Myocyte (in vitro differentiated cells): ENCODE measurements around the gene CHCHD4. TPM values are rescaled to one million over a fixed set of nuclear protein-coding genes. Genes with fewer than 3 reads are reported as not detected.
A peak's percentile ranks its signal among the peaks of the same experiment; 100 is the strongest.

ENCODE experiments used
- DNase-seq: peaks from one replicate; pipeline ENCODE4 v3.0.0-alpha.2; 2012; ENCODE audit warnings: low read depth
- total RNA-seq: library from RNA; depleted of rRNA; stranded (reverse); fragments of >200 nt; gene quantifications from 2 replicates; pipeline ENCODE4 v1.2.3, GENCODE V29; 2014

Gene CHCHD4
- total RNA-seq, 1 donor from 2014 or later = 24.0 TPM

DNA sequence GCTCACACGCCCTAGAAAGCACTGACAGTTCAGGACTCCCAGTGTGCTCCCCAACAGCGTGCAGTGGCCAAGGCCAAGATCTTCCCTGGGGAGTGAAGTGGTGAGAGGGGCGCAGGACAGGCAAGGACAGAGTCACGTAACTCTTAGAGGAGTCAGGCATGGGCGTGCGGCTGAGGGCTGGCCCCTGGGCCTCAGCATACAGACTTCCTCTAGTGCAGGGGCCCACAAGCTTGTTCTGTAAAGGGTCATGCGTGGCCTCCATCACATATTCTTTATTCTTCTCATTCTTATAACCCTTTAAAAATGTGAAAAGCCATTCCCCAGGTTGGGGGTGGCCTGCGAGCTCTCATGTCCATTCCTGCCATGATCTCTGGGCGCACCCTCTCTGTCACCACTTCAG is 25.4 kb upstream of the CHCHD4 start:
- no peak for DNase-seq

DNA sequence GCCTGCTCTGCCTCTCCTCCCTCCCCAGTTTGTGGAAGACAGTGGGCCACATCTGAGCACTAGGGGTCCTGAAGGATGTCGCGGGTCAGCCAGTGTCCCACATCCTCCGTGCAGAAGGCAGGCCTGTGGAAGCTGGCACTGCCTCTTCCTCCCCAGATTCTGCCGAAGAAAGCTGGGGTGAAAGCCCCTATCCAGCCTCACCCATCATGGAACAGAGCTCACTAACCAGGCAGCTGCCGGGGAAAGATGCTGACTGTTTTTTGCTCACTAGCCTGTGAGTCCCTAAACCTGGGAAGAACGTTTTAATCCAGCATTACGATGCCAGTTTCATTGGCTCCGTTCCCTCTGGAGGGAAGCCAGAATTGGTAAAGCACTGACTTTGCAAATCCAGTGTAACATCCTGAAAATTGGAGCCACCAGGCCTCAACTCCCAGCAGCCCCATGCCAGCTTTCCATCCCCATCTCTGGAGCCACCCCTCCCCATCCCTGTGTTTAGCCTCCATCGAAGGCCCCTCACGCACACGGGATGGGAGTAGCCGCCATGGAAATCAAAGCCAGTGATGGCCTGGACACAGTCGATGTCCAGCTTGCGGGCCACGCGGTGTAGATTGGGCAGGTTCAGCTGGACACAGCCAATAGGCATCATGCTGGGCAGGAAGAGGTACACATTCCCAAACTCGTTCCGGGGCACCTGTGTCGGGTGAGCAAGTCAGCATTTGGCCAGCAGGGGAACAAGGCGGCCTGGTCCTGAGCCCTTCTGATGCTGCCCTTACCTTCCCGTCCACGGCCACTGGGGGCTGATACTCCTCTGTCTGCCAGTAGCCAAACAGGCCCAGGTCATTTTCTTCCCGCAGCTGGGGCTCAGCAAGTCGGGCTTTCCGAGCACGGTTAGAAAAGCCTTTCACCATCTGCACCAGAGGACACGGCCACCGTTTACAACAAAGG is 23.6 kb upstream of the CHCHD4 start:
- DNase-seq = no peak

DNA sequence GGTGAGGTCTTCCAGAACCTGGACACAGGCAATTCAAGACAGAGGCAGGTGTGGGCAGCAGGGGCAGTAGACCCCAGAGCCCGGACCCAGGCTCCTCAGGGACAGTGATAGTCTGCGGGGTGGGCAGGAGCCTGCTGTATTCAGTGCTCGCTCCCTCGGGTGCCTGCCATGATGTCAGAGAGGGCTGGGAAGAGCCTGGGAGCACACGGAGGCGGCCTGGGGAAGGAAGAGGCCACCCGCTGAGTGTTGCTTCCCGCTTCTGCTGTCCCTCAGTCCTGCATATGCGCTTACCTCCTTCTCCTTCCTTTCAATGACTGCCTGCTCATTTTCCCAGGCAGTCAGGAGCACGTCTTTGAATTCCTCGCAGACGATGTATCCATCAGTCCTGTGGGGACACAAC is 22.9 kb upstream of the CHCHD4 start:
- no peak for DNase-seq

DNA sequence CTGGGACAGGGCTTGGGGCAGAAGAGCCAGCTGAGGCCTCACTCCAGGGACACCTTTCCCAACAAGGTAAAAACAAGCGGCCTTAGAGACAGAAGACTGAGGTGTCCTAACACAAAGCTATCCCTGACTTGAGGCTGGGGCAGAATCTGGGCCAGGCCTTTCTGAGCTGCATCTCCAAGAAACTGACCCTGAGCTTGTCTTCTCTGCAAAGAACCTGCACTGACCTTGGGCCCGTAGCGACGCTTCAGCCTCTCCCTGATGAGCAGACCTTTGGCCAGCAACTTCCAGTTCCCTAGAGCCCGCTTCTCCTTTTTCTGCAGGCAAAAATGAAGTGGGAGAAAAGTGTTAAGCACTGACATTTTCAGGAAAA is 22.4 kb upstream of the CHCHD4 start:
- DNase-seq = no peak

GRCh38 chr3:14146381-14147065 is 21.9 kb upstream of the CHCHD4 start:
- no peak for DNase-seq

- DNase-seq = no peak
Measured at GRCh38 chr3:14145670-14146380, 21.2 kb upstream of the CHCHD4 start.

DNA sequence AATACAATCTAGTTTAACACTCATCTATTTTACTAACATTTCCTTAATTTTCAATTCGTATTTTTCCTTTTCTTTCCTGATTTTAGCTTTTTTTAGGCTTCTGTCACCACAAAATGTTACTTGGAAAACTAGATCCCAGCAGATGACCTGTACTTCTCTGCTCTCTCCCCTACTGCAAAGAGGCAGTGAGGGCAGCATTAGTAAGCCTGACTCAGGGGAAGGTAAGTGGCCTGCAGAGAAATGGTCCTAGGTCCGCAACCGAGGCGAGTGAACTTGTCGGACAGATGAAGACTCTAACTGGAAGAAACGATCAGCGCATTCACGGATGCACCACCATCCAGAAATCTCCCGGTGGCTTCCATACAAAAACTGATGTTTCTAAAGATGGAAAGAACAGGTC is 20.6 kb upstream of the CHCHD4 start:
- no peak for DNase-seq

- DNase-seq = peak; percentile 95
Measured at GRCh38 chr3:14144423-14145075, 19.9 kb upstream of the CHCHD4 start.

- DNase-seq = peak; percentile 79
Measured at GRCh38 chr3:14143271-14144225, 18.9 kb upstream of the CHCHD4 start.

- no peak for DNase-seq
Measured at GRCh38 chr3:14142567-14143270, 18.0 kb upstream of the CHCHD4 start.

DNA sequence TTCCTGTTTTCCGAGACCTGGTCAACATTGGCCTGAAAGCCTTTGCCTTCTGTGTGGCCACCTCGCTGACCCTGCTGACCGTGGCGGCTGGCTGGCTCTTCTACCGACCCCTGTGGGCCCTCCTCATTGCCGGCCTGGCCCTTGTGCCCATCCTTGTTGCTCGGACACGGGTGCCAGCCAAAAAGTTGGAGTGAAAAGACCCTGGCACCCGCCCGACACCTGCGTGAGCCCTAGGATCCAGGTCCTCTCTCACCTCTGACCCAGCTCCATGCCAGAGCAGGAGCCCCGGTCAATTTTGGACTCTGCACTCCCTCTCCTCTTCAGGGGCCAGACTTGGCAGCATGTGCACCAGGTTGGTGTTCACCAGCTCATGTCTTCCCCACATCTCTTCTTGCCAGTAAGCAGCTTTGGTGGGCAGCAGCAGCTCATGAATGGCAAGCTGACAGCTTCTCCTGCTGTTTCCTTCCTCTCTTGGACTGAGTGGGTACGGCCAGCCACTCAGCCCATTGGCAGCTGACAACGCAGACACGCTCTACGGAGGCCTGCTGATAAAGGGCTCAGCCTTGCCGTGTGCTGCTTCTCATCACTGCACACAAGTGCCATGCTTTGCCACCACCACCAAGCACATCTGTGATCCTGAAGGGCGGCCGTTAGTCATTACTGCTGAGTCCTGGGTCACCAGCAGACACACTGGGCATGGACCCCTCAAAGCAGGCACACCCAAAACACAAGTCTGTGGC is 17.1 kb upstream of the CHCHD4 start:
- DNase-seq = no peak

- no peak for DNase-seq
Measured at GRCh38 chr3:14141144-14141543, 16.5 kb upstream of the CHCHD4 start.

DNA sequence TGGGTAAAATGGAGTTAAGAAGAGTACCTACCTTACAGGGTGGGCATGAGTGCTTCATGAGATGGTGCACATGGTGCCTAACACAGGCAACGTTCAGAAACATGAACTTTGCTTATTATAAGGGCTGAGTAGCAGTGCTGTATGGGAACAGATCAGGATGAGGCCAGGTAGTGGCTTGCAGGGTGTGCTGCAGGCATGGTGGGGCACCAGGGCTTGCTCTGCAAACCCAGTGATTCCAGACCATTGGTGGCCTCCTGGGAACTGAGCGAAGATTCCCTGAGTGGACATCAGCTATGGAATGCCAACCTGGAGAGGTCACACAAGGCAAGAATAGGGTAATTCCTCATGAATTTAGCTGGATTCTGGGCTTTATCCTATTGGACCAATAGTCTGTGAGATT is 16.0 kb upstream of the CHCHD4 start:
- no peak for DNase-seq

DNA sequence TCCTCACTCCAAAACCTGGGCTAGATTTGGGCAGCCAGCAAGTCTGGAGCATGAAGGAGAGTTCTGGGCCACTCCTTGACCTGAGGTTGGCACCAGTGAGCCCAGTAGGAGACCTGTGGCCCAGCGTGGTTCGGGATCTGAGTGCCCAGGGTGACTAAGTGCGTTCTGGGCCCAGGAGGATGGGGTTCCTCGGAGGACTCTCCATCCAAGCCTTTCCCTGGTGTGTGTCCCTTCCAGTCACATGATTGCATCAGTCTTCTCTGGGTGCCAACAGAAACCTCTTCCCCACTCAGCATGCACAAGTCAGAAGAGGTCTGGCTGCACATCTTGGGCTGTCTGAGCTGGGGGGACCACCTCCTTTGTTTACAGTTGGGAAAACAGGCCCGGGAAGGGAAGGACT is 15.1 kb upstream of the CHCHD4 start:
- DNase-seq = no peak

DNA sequence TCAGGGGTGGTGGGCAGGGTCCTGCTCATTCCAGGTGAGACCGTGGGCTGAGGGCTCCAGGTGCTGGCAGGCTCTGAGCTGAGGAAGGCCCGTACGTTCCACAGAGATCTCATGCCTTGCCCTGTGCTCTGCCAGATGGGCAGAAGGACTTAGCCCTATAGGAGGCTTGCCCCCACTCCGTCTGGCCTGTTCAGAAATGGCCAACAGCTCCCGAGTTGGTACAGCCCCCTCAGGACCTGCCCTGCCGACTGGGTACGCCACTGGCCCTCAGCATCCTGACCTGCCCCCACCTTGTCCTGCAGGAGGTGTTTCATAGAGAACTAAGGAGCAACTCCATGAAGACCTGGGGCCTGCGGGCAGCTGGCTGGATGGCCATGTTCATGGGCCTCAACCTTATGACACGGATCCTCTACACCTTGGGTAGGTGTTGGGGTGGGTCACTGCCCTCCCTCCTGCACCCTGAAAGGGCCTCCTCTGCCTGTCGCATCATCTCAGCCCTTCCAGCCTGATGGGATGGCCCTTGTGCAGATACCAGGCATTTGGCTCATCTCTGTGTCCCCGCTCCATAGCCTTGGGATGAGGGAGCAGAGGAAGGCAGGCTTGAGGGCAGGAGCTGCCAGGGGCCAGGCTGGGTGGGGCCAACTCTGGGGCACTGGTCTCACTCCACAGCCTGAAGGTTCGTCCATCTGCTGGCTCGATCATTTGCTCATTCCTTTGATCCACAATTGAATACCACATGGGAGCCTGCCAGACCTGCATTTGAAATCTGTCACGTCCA is 14.4 kb upstream of the CHCHD4 start:
- DNase-seq = no peak

DNA sequence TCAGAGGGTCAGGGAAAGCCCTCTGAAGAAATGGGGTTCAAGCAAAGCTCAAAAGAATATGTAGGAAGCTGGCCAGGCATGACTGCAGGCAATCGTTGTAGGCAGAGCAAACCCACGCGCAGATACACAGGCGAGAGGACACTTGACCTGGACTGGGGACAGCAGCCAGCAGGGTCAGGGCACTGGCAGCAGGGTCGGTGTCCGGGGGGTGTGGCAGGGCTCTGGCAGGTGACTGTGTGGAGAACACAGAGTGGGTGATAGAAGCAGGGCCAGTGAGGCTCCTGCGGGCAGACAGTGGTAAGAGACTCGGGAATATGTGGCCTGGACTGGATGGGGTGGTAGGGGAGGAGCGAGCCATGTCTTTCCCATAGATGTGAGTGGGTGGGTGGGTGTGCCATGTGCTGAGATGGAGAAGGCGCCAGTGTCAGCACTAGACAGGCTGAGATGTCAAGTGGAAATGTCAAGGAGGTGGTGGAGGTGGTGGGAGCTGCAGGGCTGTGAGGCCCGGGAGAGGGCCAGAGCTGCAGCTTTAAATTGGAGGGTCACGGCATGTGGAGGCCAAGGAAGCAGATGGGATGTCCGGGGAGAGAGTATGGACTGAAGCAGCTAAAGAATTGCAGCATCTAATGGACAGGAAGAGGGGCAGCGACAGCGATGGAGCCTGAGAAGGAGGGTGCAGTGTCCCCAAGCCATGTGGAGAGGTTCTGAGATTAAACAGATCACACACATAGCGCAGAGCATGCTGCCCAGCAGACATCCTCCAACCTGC is 13.6 kb upstream of the CHCHD4 start:
- no peak for DNase-seq

GRCh38 chr3:14137445-14137844 is 12.8 kb upstream of the CHCHD4 start:
- no peak for DNase-seq
